Right lobe of liver (tissue), 6 donors: Measurements from ENCODE around the gene DOCK7. TPM values are rescaled to one million over a fixed set of nuclear protein-coding genes. Genes with fewer than 3 reads are reported as not detected.

Source experiments
- ATAC-seq, 4 donors: fragments of 200-7000 bp; cut with Tn5 transposase; one replicate each; pipeline ENCODE4 v1.9.1; 2020; ENCODE audit warnings: mild to moderate bottlenecking in 4 of 4, moderate library complexity in 4 of 4
- DNase-seq, 3 donors: peaks; one replicate each; pipeline ENCODE4 v3.0.0-alpha.2; 2020
- H3K27ac ChIP-seq, 3 donors: fragments of 200-600 bp; one replicate each; pipeline ENCODE4 v1.8.0; 2022
- H3K27me3 ChIP-seq, 2 donors: fragments of 200-600 bp; one replicate each; pipeline ENCODE4 v1.8.0; 2022
- H3K36me3 ChIP-seq, 4 donors: fragments of 200-600 bp; sonication (generic) in 1 of 4; one replicate each; pipeline versions ENCODE4 v1.5.1 to v1.8.0; 2017 to 2022; ENCODE audit warnings: control low read depth in 1 of 4
- H3K4me1 ChIP-seq, 4 donors: fragments of 200-600 bp; sonication (generic) in 1 of 4; one replicate each; pipeline versions ENCODE4 v1.5.1 to v1.8.0; 2017 to 2022; ENCODE audit warnings: control low read depth in 1 of 4
- H3K4me3 ChIP-seq, 3 donors: fragments of 200-600 bp; one replicate each; pipeline ENCODE4 v1.8.0; 2022
- H3K9me3 ChIP-seq, 4 donors: fragments of 200-600 bp; sonication (generic) in 1 of 4; one replicate each; pipeline versions ENCODE4 v1.5.1 to v1.8.0; 2017 to 2022; ENCODE audit warnings: control low read depth in 1 of 4
- CTCF ChIP-seq, 4 donors: fragments of 200-600 bp in 3 of 4; fragments of 450-650 bp in 1 of 4; IDR thresholded peaks; one replicate each; pipeline versions ENCODE4 v1.5.1 to v1.8.0; 2016 to 2022; ENCODE audit warnings: antibody characterized with exemption in 4 of 4, mild to moderate bottlenecking in 2 of 4
- POLR2A ChIP-seq: fragments of 450-650 bp; IDR thresholded peaks from one replicate; pipeline ENCODE4 v1.6.1; 2017; ENCODE audit warnings: antibody characterized with exemption, mild to moderate bottlenecking
- WGBS: methylation state at CpG from one replicate; pipeline ENCODE4 v1.1.6; 2018; ENCODE audit warnings: low coverage, low lambda C conversion rate; ENCODE audit not compliant: insufficient coverage; ENCODE audit errors: missing lambda C conversion rate; 5-methylcytosine and 5-hydroxymethylcytosine counted together
- intact Hi-C, 2 donors: fragments of 100-400 bp; cut with DNase I; formaldehyde crosslinking; loops; one replicate each; pipeline versions ENCODE4 v1.11.2 to v1.14.1; 2022
- total RNA-seq, 6 experiments: library from RNA; depleted of rRNA in 2 of 6; stranded (reverse); fragments of >200 nt in 2 of 6; fragmentation: NEBNext Ultra II Directional in 3 of 6; extraction: Animal tissue kit (Norgen Biotek cat#: 25700) in 3 of 6; gene quantifications; one replicate each; pipeline versions ENCODE4 v1.1.0 to v1.2.4, GENCODE V29; 2016 to 2023
- donor health status: DM: no; HTN: yes; CAD: no.
- donor health status: DM: no; HTN: no; CAD: no.
- donor health status: DM: no; HTN: no; CAD: no.
- donor health status: DM: no; HTN: yes; CAD: no.
- donor health status: DM: no; HTN: yes; CAD: no.

Gene DOCK7
- total RNA-seq, 6 experiments from 2014 or later, result 14.1 to 28.4 (median 20.1) TPM

GRCh38 chr1:62448221-62448933 is 239.8 kb downstream of the DOCK7 start:
- Histone ChIP-seq H3K36me3 (peaks cover 0 to 43% (median 3%) of the 10 kb centered on the region in 4 donors), H3K4me3 (no peak overlapping the region), H3K9me3 (no peaks in the 10 kb centered on the region), H3K4me1 (no peaks in the 10 kb centered on the region), H3K27ac (no peak overlapping the region), H3K27me3 (no peaks in the 10 kb centered on the region)
- ATAC-seq, result no peak
- 76% methylated on average over 3 of the region's 3 CpGs for WGBS
- intact Hi-C loops, result no loop called here
- DNase-seq, result no peak
- no peak for TF ChIP-seq POLR2A
- TF ChIP-seq CTCF (IDR thresholded peaks at IDR 0.05), result no peak

GRCh38 chr1:62444701-62445100 is 243.5 kb downstream of the DOCK7 start:
- ATAC-seq, result no peak
- no peak for DNase-seq
- WGBS, result 78% methylated on average over 1 of the region's 1 CpG

GRCh38 chr1:62439652-62440371 is 248.4 kb downstream of the DOCK7 start:
- TF ChIP-seq CTCF (IDR thresholded peaks at IDR 0.05), result peak in 1 of 4 donors; percentile 5
- TF ChIP-seq POLR2A, result no peak
- Histone ChIP-seq H3K27me3 (no peaks in the 10 kb centered on the region), H3K4me1 (peaks cover 0 to 26% (median 8%) of the 10 kb centered on the region in 4 donors), H3K9me3 (no peaks in the 10 kb centered on the region), H3K4me3 (no peak overlapping the region), H3K36me3 (peaks cover 0 to 20% (median 0%) of the 10 kb centered on the region in 4 donors), H3K27ac (no peak overlapping the region)
- ATAC-seq (no peak), DNase-seq (no peak)
- 27% methylated on average over 4 of the region's 4 CpGs for WGBS
- intact Hi-C loops, result no loop called here

More at GRCh38 chr1:62444701-62445100, 243.5 kb downstream of the DOCK7 start:
- Histone ChIP-seq H3K4me3 (no peak overlapping the region), H3K27ac (no peak overlapping the region), H3K27me3 (no peaks in the 10 kb centered on the region), H3K36me3 (peaks cover 0 to 46% (median 1%) of the 10 kb centered on the region in 4 donors), H3K4me1 (peaks cover 0 to 7% (median 3%) of the 10 kb centered on the region in 4 donors), H3K9me3 (no peaks in the 10 kb centered on the region)
- TF ChIP-seq CTCF (IDR thresholded peaks at IDR 0.05) (no peak), POLR2A (no peak)
- intact Hi-C loops, result no loop called here

- H3K27ac ChIP-seq, result peak overlapping the region in 1 of 3 donors; percentile 92
- ATAC-seq (no peak), DNase-seq (no peak)
- H3K36me3 ChIP-seq, result peaks cover 0 to 12% (median 0%) of the 10 kb centered on the region in 4 donors
- H3K27me3 ChIP-seq, result no peaks in the 10 kb centered on the region
- peak overlapping the region; percentile 70 to 97 (median 93) for H3K4me3 ChIP-seq
- peaks cover 0 to 26% (median 8%) of the 10 kb centered on the region in 4 donors for H3K4me1 ChIP-seq
- intact Hi-C loops, result no loop called here
- no peaks in the 10 kb centered on the region for H3K9me3 ChIP-seq
- 1% methylated on average over 7 of the region's 7 CpGs for WGBS
- TF ChIP-seq POLR2A (no peak), CTCF (IDR thresholded peaks at IDR 0.05) (no peak)
Observed at GRCh38 chr1:62438163-62438562, 250.0 kb downstream of the DOCK7 start.
